GM21786 (cell line): ENCODE measurements around the gene MRPL43.
A peak's percentile ranks its signal among the peaks of the same experiment; 100 is the strongest.

ENCODE experiments used
- ATAC-seq: cut with Tn5 transposase; IDR thresholded peaks from one replicate; pipeline ENCODE4 v1.9.1; 2021; ENCODE audit not compliant: unreplicated experiment

Gene MRPL43

DNA sequence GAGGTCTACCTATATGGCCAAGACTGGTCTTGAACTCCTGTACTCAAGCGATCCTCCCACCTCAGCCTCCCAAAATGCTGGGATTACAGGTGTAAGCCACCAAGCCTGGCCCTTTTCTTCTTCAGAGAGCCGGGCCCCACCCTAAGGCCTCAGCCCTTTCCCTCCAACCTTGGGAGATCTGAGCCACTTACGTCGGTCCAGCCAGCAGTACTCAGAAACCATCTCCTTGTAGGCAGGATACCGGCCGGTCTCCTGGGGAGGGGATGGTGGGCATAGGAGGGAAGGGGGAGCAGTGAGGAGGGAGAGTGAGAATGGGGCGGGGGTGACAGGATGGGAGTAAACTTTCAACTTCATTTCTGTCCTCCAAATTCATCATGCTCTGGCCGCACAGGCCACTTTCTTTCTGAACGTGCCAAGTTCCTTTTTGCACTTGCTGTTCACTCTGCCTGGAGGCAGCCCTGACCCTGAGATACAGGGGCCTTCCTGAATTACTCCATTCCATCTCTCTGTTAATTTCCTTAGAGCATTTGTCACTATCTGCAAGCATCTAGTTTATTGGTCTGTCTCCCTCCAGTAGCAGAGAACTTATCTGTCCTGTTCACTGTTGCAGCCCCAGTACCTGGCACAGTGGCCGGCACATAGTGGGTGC is 33.3 kb upstream of the MRPL43 start:
- ATAC-seq, result no peak

DNA sequence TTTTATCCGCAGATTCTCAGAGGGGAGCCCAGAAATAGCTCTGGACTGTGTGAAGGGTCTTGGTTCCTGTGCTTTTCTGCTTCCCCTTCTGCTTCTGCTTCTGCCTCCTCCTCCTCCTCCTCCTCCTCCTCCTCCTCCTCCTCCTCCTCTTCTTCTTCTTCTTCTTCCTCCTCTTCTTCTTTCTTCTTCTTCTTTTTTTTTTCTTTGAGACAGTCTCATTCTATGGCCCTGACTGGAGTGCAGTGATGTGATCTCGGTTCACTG is 32.1 kb upstream of the MRPL43 start:
- ATAC-seq, result no peak

DNA sequence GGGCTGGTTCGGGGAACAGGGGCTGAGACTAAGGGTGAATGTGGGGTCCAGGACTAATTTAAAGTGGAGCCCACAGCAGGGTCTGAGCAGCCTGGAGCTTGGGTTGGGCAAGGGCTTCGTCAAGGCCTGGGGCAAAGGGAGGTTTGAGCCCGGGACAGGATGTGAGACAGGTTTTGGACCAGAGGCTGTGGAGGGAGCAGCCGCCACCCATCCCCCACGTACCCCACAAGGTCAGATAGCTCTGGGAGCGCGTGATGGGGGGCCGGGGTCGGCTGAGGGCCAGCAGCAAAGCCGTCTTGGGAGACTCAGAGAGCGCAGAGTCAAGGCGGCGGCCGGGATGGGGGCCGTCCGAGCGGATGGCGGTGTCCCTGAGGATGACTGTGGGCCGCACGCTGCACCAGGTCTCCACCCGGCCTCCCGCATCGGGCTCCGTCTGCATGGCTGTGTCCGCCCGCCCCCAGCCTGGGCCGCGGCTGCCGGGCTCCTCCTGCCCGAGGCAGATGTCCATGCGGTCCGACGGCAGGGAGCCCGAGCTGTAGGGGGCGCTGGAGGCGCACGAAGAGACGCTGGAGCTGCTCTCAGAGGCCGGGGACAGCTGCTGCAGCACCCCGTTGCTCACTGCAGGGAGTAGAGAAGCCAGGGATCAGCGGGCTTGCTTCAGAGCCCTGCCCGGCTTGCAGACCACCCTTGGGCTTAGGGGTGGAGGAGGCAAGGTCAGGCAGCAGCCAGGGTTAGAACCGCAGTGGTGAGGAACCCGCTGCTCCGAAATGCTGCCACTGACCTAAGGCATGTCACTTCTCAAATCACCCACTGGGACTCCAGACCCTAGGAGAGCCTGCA is 31.5 kb upstream of the MRPL43 start:
- ATAC-seq, result peak; percentile 49

DNA sequence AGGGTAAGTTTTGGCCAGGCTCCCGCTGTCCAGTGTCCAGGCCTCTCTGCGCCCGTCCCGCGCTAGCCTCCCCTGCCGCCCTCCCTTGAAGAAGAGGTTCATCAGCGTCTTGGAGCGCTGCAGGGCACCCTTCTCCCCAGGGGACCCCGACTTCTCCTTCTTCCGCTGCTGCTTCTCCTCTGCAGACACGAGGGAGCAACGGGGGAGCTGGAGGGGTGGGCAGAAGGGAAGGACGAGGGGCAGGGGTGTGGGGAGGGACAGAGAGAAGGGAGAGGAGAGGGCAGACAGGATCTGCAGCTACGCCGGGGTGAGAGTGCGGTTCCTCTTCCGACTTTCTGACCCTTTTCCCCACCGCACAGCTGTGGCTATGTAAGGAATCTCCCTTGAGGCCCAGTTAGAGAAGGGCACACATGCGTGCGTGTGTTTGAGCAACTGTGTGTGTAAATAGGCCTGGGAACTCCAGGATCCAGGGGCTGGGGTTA is 30.9 kb upstream of the MRPL43 start:
- ATAC-seq, result no peak

DNA sequence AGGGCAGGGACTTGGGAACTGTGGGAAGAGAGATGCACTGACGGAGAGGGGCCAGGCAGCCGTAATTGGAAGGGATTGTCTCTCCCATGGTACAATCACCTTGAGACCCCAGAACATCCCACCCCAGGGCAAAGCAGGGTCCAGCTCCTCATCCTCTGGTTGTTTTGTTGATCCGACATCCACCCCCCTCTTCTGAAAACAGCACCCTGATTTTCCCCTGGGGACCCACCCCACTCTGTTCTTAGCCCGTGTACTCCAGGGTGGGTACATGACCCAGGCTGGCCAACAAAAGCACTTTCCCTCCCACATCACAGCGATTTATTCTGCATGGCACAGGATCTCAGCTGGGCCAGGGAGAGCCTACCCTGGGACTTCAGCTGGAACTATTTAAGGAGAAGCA is 29.5 kb upstream of the MRPL43 start:
- ATAC-seq, result no peak

DNA sequence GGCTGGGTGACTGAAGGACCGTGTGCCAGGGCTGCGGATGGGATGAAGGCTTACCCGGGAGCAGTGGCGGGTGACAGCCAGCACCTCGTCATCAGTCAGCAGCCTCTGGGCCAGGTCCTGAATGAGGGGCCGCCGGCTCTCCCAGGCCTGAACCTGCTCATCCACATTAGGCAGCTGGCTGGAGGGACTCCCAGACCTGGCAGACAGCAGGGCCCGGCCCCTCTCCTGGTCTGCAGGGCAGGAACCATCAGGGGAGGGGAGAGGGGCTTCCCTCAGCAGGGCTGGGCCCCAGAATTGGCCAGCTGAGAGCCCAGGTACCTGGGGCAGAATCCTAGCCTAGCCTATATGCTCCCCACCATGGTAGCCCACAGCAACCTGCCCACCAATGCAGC is 28.3 kb upstream of the MRPL43 start:
- ATAC-seq, result no peak

DNA sequence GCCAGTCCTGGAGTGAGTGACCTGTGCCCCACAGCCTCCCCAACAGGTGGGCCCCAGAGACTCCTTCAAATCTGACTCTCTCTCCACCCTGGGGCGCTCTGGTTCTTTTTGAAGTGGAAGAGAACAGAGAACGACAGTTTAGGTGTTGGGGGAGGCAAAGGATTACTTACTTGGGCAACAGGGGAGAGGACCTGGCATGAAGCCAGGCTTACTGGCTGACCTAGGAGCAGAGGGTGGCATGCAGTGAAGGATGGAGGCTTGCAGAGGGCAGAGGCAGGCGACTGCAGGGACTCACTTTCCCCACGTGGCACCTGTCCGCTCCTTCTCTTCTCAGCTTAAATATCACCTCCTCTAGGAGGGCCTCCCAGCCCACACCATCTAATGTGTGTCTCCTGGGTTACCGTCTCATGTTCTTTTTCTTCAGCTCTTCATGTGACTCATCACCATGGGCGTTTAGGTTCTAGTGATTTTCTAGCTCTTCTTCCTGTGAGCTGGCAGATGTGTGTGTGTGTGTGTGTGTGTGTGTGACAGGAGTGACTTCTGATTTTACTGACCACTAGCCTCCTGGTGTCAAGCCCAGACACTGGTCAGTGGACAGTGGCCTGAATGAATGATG is 27.8 kb upstream of the MRPL43 start:
- ATAC-seq, result no peak

DNA sequence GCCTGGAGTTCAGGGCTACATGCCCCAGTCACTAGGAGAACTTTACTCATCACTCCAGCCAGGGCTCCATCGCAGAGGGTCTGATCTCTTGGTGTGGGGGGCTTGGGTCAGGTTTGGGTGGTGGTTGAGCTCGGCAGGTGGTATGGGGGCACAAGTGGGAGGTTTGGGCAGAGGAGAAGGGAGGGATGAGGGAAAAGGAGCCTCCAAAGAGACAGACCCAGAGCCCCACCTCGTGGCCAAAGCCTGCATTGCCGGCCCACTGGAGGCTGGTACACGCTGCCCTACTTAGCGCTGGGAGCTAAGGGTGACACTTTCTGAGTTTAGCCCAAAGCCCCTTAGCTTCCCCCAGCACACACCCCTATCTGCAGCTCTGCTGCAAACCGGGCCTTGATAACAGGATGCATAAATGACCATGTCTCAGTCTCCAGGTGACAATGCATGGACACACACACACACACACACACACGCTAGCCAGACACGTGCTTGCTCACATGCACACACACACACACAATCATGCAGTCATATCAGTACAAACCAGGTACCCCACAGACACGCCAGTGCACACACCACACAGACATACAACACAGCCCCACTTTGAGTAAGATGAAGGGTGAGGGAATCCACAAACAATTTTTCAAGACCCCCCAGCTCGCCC is 27.1 kb upstream of the MRPL43 start:
- no peak for ATAC-seq

DNA sequence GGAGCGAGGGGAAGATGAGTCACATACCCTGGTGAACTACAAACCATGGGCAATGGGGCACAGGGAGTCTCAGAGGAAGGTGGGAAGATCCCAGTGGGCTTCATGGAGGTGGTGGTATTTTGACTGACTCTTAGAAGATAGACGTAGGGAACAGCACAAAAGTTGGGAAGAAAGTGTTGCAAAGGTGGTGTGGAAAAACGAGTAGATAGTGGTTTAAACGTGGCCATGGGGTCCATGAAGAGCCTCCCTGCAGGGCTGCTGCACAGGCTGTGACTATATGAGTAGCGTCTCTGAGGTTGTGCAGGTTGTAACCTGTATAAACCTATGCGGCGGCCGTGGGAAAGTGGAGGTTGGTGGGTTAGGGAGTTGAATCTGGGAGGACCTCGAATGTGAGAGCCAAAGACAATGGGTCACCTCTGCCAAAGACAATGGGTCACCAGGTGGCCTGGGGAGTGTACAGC is 26.1 kb upstream of the MRPL43 start:
- ATAC-seq, result no peak

DNA sequence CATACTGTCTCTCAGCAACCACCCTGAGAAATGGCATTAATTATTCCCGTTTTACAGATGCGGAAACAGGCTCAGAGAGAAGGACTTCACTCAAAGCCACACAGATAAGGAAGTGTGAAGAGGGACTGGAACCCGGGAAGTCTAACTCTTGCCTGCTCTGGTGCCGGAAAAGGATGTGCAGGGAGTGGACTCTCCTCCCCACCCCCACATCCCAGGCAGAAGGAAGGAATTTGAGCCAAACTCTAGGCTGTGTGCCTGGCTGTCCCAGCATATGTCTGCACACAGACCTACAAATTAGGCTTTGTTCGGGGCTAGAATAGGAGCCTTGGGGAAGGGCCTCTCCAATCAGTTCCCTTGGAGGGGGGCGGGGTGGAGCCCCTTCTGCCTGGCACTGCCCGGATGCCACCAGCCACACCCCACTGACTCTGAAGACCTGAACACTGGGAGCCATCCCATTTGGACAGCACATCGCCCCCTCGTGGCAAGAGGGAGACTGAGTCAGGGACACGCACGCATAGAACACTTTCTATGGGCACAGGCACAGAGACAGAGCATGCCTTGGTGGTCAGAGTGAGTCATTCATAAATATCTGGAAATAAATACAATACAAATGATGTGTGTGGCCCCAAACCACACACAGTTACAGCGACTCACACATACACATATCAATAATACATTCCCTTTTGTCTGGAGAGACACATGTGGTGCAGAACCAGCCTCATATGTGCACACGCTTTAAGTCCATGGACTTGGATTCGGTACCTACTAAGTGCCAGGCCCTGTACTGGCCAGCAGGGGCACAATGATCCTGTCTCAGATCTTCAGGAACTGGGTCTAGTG is 25.4 kb upstream of the MRPL43 start:
- peak; percentile 85 for ATAC-seq

DNA sequence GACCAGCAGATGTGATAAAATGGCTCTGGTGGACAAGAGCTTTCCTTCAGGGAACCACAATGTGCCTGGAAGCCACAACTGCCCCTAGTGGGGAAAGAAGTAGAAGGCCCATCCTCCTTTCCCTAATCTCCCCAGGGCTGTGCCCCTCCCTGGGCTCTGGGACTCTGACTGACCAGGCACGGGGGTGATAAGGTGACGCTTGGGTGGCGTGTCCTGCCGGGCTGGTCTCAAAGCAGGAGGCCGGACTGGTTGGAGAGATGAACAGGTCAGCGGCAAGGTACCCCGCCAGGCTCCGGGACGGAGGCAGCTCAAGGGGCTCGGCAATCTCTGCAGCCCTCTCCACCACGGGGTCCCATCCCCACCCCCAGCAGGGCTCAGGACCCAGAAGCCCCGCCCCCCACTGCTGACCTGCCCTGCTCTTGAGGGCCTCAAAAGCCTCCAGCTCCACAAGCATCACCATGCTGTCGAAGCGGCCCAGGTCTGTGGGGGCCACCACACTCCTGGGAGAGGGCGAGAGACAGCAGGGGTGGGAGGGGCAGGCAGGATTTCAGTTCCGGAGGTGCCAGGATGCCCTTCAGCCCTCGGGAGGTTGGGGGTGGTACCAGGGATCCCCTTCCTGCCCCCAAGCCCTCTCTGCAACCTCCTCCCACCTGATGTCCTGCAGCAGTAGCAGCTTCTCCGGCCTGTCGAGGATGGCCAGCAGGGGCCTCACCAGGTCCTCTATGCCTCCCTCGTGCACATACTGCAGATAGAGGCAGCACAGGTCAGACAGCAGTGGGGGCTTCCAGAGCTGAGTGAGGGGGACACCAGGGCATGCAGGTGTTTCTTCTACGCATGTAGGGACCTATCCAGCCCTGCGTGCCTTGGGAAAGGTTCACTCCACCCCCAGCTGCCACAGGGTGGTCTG is 24.5 kb upstream of the MRPL43 start:
- no peak for ATAC-seq

DNA sequence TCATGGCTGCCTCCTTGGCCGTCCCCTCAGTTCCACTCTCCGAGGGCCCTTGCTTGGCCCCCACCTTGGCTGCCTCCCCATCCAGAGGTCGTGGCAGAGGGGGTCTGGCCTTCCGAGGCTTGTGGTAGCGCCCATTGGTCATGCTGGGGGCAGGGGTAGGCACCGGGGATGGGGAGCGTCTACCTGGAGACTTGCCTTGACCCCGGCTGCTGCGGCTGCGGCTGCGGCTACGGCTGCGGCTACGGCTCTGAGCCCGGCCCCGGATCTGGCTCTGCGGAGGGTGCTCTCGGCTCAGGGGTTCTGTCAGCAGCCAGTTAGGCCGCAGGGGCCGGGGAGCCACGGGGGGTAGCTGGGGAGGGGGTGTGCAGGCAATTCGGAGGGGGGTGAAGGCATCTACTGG is 23.0 kb upstream of the MRPL43 start:
- no peak for ATAC-seq

DNA sequence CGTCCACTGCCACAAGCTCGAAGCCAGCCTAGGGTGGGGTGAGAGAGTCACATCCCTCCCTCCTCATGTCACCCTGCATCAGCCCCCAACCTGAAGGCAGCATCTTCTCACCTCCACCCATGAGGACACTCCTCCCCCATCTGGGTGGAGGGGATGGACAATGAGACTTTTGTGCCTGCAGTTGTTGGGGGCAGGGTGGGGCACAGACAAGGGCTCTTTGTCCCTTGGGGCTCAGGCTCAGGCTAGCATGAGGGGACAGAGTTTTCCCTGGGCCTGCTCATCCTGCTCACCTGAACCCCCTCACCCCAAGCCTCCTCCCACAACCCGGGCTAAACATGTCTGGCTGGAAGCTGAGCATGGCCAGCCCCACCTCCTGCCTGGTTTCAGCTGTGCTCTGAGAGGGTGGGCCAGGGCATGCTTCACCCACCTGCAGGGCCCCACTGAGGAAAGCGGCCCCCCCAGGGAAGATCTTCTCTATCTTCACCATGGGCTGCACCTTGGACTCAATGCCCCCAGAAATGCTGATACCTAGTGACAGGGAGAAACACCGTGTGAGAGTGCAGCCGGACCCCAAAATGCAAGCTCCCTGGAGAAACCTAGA is 21.6 kb upstream of the MRPL43 start:
- ATAC-seq, result no peak

DNA sequence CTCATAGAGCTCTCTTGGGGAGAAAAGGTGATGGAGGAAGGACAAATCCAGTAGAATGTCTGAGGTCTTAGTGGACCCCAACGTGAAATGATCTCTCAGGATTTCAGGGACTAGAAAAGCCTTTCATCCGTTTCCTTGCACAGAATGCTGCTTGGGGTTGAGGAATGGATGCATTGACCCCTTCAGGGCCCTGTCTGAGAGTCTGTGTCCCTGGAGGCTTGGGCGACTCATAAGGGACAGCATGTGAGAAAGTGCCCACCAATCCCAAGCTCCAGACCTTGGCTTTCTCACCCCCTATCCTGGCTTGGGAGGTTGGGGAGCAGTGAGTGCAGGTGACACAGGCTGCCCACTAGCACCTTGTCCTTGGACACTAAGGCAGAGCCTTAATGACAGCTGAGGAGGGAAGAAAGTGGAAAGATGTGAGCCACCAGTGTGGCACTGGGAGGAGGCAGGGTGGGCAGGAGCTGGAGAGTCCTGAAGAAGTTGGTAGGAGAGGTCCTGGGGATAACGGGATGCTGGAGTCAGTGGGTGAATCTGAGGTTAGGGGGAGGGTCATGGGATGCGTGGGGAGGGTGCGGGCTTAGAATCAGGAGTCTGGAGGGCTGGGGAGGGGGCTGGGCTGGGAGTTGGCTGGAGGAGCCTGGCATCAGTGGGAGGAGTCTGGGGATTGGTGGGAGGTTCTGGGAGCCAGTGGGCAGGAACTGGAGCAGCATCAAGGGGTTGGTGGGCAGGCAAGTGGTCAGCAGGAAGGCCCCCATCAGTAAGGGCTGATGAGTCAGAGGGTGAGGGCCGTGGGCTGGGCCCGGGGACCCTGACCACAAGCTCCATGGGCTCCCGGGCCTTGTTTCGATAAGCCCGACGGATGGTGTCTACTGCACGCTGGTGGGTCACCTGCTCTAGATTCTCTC is 20.9 kb upstream of the MRPL43 start:
- ATAC-seq, result no peak

DNA sequence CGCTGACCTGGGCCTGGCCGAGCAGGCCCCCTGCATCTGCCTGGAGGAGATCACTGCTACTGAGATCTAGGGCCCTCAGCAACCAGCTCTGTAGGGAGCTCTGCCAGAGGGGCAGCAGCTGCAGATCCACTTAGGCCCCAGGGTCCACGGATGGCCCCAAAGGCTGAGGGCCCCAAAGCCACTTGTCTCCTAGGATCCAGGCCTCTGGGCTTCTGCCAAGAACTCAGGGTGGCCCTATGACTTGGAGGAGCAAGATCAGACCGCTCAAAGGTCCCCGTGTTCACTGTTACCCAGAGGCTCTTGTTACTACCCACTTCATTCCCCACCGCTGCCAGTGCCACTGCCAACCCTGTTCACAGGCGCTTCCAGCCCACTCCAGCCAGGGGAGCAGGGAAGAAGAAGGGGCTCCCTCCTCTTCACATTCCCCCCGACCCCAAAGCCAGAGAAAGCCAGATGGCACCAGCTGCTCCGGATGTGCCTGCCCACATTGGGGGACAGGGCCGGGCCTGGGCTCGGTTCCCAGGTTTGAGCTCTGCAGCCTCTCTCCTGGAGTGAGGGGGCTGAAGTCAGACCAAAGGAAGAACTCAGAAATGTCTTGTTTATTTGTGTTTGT is 19.9 kb upstream of the MRPL43 start:
- ATAC-seq, result no peak

DNA sequence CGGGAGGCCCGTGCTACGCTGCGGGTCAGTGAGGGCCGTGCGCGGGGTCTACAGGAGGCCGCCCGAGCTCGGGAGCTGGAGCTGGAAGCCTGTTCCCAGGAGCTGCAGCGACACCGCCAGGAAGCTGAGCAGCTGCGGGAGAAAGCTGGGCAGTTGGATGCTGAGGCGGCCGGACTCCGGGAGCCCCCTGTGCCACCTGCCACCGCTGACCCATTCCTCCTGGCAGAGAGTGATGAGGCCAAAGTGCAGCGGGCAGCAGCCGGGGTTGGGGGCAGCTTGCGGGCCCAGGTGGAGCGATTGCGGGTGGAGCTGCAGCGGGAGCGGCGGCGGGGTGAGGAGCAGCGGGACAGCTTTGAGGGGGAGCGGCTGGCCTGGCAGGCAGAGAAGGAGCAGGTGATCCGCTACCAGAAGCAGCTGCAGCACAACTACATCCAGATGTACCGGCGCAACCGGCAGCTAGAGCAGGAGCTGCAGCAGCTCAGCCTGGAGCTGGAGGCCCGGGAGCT is 19.3 kb upstream of the MRPL43 start:
- ATAC-seq, result no peak

DNA sequence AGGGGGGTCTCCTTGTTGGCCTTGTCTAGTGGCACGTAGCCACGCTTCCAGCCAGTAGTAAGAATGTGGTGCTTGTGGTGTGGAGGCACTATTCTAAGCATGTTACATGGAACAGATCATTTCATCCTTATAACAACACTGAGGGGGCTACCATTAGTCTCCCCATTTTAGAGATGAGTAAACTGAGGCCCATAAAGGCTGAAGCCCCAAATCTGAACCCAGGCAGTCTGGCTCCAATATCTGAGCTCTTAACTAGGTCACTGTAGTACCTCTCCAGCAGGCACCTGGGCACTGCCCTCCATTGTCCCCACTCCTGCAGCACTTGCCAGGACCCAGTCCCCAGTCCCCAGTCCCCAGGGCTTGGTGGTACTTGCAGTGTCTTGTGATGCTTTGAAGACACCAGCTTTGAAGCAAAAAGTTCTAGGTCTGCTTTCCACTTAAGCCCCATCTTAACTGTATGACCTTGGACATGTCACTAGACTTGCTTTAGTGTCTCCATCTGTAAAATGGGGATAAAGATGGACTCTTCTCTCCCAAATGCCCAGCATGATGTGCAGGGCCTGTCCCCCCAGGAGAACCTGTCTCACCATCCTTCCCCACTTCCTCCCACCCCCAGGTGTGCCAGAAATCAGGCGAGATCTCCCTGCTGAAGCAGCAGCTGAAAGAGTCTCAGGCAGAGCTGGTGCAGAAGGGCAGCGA is 18.7 kb upstream of the MRPL43 start:
- no peak for ATAC-seq
